Midbrain (tissue), 1 donor: ENCODE data around the gene CDC42BPG.
A peak's percentile ranks its signal among the peaks of the same experiment; 100 is the strongest.
"Not testable (repeated sequence)": the region's sequence is repeated elsewhere in the genome, so short reads cannot be mapped to it uniquely, and the experiment has no call there.

Experiments used
- DNase-seq: peaks from one replicate; lab custom pipeline; 2025; lab: John Stamatoyannopoulos, UW

CDC42BPG gene

DNA sequence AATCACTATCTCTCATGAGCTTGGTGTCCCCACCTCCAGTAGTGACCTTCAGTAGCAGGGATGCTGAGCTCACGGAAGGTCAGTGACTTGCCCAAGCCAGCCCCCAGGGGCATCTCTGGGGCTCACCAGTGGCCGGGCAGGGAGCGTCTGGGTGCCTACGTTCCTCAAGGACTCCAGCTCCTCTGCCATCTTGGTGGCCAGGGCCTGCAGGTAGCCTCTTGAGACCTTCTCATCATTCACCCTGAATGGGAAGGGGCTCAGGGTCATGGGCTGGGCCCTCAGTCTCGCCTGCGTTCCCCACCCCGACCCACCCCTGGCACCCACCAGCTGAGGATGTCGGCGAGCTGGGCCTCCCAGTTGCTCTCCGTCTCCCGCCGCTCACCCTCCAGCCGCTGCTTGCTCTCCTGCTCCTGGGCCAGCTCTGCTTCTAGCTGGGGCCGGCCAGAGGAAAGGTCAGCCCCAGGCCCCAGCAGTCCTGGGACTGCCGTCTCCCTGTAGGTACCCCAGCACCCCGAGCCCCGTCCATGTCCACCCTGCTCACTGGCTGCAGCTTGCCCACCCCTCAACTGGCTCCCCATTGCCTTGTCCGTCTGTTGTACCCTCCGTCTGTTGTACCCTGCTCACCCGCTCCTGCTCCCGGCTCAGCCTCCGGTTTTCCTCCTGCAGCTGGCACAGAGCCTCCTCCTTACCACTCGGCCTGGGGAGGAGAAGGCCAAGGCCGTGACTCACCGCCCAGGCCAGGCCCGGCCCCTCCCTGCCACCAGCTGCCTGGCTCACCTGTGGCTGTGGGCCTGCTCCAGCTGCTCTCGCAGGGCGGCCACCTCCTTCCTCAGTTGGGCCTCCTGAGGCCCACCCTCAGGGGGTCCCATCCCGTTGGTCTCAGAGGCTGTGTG is 9.5 kb downstream of the CDC42BPG start:
- no peak for DNase-seq

- DNase-seq: no peak
Observed at GRCh38 chr11:64834031-64834722, 10.3 kb downstream of the CDC42BPG start.

DNA sequence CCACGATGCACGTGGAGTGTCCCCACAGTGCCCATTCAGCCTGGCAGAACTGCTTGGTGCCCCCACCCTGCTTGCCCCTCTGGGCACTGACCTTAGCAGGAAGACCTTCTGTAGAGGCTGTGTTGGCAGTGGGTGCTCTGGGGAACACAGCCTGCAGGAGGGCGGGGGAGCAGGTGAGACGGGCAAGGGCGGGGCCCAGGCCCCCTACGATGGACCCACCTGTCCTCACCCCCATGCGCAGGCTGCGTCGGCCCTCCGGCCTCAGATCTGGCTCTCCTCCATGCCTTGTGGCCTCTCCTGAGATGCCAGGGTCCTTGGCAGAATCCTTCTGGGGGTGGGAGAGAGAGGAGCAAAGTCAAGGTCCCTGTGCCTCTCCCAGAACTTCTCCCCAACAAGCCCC is 10.9 kb downstream of the CDC42BPG start:
- DNase-seq: no peak

DNA sequence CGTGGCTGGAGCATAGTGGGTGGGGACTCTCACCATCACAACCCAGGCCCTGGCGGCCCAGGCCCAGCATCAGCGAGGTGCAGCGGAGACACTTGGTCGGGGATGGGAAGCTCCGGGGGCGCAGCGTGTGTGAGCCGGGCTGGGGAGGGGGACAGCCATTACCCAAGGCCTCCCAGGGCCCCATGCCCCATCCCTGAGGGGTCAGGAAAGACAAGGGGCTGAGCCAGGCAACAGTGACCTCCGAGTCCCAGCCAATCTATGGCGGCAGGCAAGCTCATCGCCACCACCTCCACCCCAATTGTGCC is 11.3 kb downstream of the CDC42BPG start:
- DNase-seq: no peak

GRCh38 chr11:64832467-64833197 is 11.8 kb downstream of the CDC42BPG start:
- DNase-seq: no peak

GRCh38 chr11:64831411-64831891 is 13.0 kb downstream of the CDC42BPG start:
- no peak for DNase-seq

- DNase-seq: no peak
Observed at GRCh38 chr11:64829536-64830251, 14.8 kb downstream of the CDC42BPG start.

- no peak for DNase-seq
Observed at GRCh38 chr11:64827451-64827839, 17.0 kb downstream of the CDC42BPG start.

DNA sequence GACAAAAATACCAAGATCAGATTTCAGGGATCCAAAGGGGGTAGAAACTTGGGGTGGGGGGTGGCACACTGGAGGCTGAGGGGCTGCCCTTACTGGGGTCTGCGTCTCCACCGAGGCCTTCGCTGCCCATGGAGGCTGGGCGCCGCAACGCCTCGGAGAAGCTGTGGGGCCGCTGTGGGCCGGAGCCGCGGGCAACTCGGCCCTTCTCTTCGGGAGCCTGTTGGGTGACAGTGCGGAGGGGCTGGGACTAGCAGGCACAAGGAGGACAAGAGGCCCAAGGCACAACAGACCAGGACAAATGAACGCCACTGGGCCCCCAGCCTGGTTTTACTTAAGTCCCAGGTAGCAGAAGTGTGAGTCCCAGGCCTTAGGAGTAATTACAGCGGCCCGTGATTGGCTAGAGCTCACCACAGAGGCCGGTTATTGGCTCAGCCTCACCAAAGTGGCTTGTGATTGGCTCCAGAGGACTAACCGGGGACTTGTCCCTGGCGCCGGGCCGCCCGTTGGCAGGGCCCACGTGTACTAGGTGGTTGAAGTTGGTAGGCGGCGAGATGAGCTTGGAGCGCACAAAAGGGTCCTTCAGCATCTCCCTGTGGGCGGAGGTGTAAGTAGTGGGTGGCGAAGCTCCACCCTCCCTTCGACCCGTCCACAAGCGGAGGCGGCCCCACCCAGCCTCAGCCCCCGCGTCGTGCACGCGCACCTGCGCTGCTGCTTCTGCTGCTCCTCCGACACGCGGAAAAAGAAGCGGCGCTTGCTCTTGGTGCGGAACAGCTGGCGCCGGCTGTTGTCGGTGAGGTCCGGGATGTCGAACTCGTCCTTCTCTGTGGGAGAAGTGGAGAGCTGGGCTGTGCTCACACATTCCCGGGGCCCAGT is 17.6 kb downstream of the CDC42BPG start:
- no peak for DNase-seq

- no peak for DNase-seq
Observed at GRCh38 chr11:64826062-64826461, 18.4 kb downstream of the CDC42BPG start.

DNA sequence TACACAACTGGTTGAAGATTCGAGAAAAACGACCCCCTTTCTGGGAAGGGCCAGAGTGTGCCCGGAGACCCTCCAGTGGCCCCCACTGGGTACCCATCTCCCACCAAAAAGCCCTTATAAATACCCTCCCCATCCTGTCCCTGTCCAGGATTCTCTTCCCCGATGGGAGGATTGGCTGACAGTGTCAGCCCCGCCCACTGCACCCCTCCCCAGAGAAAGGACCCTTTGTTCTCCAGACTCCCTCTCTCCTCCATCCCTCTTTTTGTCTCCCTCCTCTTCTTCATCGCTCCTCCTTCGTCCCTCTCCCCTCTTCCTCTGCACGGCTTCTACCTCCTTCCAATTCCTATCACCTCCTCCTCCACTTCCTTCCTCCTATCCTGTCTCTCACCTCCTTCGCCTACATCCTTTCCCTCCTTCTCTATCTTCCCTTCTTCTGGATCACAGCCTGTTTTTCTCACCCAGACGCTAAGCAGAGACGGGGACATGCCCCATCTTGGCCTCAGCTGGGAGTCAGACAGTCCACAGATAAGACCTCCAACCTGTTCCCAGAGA is 20.8 kb downstream of the CDC42BPG start:
- no peak for DNase-seq

GRCh38 chr11:64817476-64817875 is 27.0 kb downstream of the CDC42BPG start:
- DNase-seq: no peak

GRCh38 chr11:64815433-64815832 is 29.0 kb downstream of the CDC42BPG start:
- not testable (repeated sequence) for DNase-seq

- DNase-seq: no peak
Observed at GRCh38 chr11:64814712-64815187, 29.7 kb downstream of the CDC42BPG start.

DNA sequence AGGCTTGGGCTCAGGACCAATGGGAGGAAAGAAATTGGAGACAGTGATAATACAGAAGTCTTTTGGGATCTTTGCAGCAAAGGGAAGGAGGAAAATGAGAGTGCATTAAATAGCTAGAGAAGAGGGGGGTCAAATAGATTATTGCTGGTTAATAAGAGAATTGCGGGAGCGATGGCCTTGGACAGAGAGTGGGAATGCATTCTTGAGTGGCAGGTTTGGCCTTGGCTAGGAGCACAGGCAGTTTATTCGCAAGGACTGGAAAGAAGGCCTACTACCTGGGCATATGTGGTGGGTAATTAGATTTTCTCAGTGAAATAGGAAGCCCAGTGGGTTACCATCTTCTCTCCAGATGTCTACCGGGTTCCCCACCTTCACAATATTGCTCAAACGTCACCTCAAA is 30.6 kb downstream of the CDC42BPG start:
- DNase-seq: no peak

GRCh38 chr11:64810891-64811272 is 33.6 kb downstream of the CDC42BPG start:
- no peak for DNase-seq

DNA sequence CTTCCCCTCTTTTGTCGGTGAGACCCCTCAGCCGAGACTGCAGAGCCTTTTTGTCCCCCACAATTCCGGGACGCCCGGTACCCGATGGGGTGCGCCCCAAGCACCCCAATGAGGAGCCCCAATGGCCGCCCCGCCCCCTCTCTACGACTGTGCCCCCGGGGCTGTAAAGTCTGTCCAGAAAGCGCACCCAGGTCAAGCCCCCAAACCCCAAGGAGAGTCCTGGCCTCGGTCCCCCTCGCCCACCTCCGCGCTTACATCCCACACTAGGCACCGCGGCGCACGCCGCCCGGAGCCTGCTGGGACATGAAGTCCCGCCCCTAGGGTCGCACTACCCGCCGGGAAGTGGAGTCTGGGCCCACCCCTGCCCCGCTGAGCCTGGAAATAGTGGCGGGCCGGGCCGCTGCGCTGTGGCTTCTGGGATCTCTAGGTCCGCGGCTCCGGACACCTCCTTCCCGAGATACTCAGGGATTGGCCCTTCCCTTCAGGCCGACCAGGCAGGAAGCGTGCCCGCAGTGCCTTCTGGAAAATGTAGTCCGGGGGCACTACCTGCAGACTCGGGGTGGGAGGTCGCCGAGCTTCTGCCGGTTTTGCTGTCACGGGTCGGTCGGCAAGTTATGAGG is 34.1 kb downstream of the CDC42BPG start, which contains the start of gene MEN1:
Gene MEN1 (minus strand): TSS at position 281 of the 620 bp plus-strand sequence. CDS start 442 bp downstream, outside the sequence.
- DNase-seq: peak; percentile 97

DNA sequence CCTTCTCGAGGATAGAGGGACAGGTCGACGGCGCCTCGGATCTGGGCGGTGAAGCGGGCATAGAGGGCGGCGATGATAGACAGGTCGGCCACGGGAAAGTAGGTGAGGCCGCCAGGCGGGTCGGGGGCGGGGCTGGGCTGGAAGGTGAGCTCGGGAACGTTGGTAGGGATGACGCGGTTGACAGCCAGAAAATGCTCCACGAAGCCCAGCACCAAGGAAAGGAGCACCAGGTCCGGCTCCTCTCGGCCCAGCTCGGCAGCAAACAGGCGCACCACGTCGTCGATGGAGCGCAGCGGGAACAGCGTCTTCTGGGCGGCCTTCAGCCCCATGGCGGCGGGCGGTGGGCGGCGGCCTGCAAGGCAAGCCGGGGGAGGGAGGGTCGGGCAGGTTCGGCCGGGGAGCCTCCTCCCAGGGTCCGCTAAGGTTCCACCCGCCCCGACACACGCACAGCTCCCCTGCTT is 34.6 kb downstream of the CDC42BPG start:
- no peak for DNase-seq

DNA sequence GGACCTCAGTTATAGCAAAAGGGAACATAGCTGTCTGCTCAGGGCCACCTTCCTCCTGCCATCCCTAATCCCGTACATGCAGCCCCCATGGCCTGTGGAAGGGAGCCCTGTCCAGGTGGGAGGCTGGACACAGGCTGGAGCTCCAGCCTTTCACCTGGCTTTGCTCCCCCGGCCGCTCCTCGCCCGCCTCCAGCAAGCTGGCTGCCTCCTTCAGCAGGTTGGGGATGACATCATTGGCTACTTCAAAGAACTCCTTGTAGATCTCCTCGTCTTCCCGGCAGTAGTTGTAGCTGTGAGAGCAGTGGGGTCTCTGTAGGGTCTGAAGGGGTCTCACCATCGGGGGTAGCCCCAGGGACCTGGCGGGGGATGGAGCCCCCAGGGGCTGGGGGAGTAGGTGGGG is 39.0 kb downstream of the CDC42BPG start:
- DNase-seq: no peak
